ENCODE data around the gene XRRA1.
"Not testable (repeated sequence)": the region's sequence is repeated elsewhere in the genome, so short reads cannot be mapped to it uniquely, and the experiment has no call there.

Gene XRRA1, protein sequence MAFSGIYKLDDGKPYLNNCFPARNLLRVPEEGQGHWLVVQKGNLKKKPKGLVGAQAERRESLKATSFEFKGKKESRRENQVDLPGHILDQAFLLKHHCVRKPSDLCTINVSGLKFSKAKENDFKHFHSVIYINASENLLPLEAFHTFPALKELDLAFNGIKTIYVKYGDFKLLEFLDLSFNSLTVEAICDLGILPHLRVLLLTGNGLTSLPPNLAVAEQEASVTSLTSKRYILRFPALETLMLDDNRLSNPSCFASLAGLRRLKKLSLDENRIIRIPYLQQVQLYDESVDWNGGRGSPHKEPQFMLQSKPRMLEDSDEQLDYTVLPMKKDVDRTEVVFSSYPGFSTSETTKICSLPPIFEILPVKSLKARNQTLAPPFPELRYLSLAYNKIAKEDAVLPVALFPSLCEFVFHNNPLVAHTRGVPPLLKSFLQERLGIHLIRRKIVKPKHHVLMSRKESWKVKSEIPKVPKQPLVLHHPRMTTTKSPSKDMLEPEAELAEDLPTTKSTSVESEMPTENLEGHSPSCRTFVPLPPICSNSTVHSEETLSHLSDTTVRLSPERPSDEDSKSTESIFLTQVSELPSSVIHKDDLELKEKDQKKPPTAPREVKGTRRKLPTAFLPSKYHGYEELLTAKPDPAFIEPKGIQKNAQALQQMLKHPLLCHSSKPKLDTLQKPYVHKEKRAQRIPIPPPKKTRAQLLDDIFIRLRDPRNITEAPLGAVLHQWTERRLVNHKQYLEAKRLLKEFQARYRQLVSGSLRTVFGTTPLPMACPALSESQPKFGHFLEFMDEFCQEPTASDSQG

DNA sequence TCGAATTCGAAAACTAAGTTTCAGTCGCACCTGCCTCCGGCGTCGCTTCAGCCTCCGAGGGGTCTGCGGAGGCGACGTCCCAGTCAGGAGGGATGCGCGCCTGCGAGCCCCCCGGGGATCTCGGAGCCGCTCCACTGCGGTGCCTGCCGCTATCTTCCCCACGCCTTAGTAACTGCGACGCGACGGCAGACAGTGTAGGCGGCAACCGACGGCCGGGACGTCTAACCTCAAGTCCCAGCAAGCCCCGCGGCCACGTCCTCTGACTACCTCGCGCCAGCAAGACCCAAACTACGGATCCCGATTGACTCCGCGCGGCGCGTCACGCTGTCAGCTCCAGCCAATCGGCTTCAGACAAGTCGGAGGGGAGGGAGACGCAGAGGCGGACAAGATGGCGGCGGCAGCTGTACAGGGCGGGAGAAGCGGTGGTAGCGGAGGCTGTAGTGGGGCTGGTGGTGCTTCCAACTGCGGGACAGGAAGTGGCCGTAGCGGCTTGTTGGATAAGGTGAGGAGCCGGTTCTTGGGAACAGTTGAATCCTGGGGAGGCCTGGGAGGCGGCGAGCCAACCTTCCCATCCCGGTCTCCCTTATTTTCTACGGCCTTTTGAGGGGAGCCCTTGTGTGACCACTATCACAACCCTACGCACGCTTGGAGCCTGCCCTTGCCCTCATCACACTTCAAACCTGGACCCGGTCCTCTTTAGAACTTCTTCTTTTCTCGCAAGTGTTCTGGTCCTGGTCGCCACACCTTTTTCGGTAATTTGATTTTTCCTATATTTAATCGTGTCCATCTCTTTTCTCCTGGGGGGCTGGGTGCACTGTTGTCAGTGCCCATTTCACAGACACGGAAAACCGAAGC, at the start of gene XRRA1, which contains the start of gene SPCS2:
Gene XRRA1, minus strand, starts transcription at position 194 of the 855 bp plus-strand sequence. CDS start 8,213 bp downstream, outside the sequence.
Gene SPCS2, plus strand, starts transcription at position 369 of the 855 bp plus-strand sequence. Its CDS starts 20 bp downstream, at position 389.
- peak; percentile 100 for DNase-seq (ENCODE audit: low read depth)
- TF ChIP-seq CTCF (IDR thresholded peaks at IDR 0.05; ENCODE audit: insufficient read depth, low read depth, low read length, missing control alignments) = no peak
- peak within 1 kb of the TSS; percentile 99 for H3K4me3 ChIP-seq (ENCODE audit: low read length)

DNA sequence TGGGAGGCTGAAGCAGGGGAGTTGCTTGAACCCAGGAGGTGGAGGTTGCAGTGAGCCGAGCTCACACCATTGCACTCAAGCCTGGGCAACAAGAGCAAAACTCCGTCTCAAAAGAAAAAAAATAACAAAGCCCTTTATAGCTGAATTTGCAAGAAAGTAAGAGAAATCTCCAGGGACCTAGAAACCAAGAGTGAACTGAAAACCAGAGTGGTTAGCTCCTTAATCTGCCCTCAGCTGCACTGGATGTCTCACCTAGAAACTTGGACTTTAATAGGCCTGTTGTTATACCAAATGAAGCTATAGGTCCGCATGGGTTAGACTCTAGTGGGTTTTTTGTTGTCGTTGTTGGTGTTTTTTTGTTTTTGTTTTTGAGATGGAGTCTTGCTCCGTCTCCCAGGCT, 44.0 kb upstream of the XRRA1 start:
- H3K4me3 ChIP-seq (ENCODE audit: low read length) = no peak overlapping the region
- no peak for DNase-seq (ENCODE audit: low read depth)
- no peak for TF ChIP-seq CTCF (IDR thresholded peaks at IDR 0.05; ENCODE audit: insufficient read depth, low read depth, low read length, missing control alignments)

GRCh38 chr11:74990941-74991340, 42.0 kb upstream of the XRRA1 start:
- TF ChIP-seq CTCF (IDR thresholded peaks at IDR 0.05; ENCODE audit: insufficient read depth, low read depth, low read length, missing control alignments) = no peak
- no peak for DNase-seq (ENCODE audit: low read depth)
- no peak overlapping the region for H3K4me3 ChIP-seq (ENCODE audit: low read length)

- not testable (repeated sequence) for H3K4me3 ChIP-seq (ENCODE audit: low read length); DNase-seq (ENCODE audit: low read depth)
Measured at GRCh38 chr11:74990150-74990549, 41.3 kb upstream of the XRRA1 start.

DNA sequence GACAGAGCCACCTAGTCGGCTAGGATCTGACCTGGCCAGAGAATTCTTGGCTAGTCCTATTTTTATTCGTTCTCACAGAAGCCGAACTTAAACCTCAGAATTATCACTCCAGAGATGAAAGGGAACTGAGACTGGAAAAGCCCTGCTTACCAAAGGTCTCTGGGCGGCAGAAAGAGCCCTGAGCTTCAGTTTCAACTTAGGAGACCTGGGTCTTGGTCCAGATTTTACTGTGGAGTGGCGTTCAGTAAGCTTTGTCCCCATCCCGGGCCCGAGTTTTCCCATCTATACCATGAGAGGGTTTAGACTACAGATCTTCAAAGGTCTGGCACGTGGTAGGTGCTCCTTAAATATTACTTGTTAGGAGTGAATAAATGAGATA, 40.4 kb upstream of the XRRA1 start:
- no peak for TF ChIP-seq CTCF (IDR thresholded peaks at IDR 0.05; ENCODE audit: insufficient read depth, low read depth, low read length, missing control alignments)
- H3K4me3 ChIP-seq (ENCODE audit: low read length) = peak overlapping the region; percentile 73
- no peak for DNase-seq (ENCODE audit: low read depth)

- H3K4me3 ChIP-seq (ENCODE audit: low read length) = peak within 1 kb of the TSS; percentile 73
- no peak for TF ChIP-seq CTCF (IDR thresholded peaks at IDR 0.05; ENCODE audit: insufficient read depth, low read depth, low read length, missing control alignments)
- DNase-seq (ENCODE audit: low read depth) = peak; percentile 86
Measured at GRCh38 chr11:74988541-74989259, 39.8 kb upstream of the XRRA1 start, which contains the start of gene NEU3. Gene NEU3, plus strand, starts transcription at chr11:74988933. Its CDS starts 128 bp downstream, at chr11:74989061.
